DND-41 (cell line): Measurements from ENCODE around the gene BCAS3.
"Not testable (repeated sequence)": the region's sequence is repeated elsewhere in the genome, so short reads cannot be mapped to it uniquely, and the experiment has no call there.

Experiments
- ATAC-seq: fragments of 200-7000 bp; cut with Tn5 transposase; 3 replicates; pipeline ENCODE4 v1.9.1; 2021; ENCODE audit warnings: low read depth; ENCODE audit not compliant: insufficient read depth
- DNase-seq: peaks from one replicate; pipeline ENCODE4 v3.0.0-alpha.2; 2020
- H2AFZ ChIP-seq: 2 replicates; pipeline ENCODE4 v1.6.0; 2012; ENCODE audit warnings: low read depth, low read length
- H3K27ac ChIP-seq: 2 replicates; pipeline ENCODE4 v1.5.1; 2012; ENCODE audit warnings: low read length, inconsistent platforms
- H3K27me3 ChIP-seq: fragments of 200-600 bp; sonication (generic); 2 replicates; pipeline ENCODE4 v1.6.0; 2012; ENCODE audit warnings: low read length, mild to moderate bottlenecking, inconsistent platforms; ENCODE audit not compliant: insufficient read depth, poor library complexity
- H3K36me3 ChIP-seq: 2 replicates; pipeline ENCODE4 v1.5.1; 2012; ENCODE audit warnings: low read length, inconsistent platforms; ENCODE audit not compliant: insufficient read depth
- H3K4me1 ChIP-seq: 2 replicates; pipeline ENCODE4 v1.5.1; 2012; ENCODE audit warnings: mild to moderate bottlenecking, low read length; ENCODE audit not compliant: insufficient read depth
- H3K4me2 ChIP-seq: 2 replicates; pipeline ENCODE4 v1.6.0; 2012; ENCODE audit warnings: mild to moderate bottlenecking, moderate library complexity, low read length, inconsistent platforms; ENCODE audit not compliant: insufficient read depth
- H3K4me3 ChIP-seq, 2 experiments: fragments of 200-600 bp in 1 of 2; shearing (Covaris generic) in 1 of 2; 2 replicates each; pipeline ENCODE4 v1.5.1; 2012 to 2016; ENCODE audit warnings: inconsistent platforms in 2 of 2, low read length in 2 of 2, mild to moderate bottlenecking in 2 of 2, low read depth in 1 of 2, moderate library complexity in 1 of 2
- H3K79me2 ChIP-seq: 2 replicates; pipeline ENCODE4 v1.6.0; 2012; ENCODE audit warnings: low read length, inconsistent platforms; ENCODE audit not compliant: insufficient read depth
- H3K9ac ChIP-seq: 2 replicates; pipeline ENCODE4 v1.6.0; 2012; ENCODE audit warnings: low read depth, mild to moderate bottlenecking, inconsistent platforms, low read length, moderate library complexity
- H3K9me3 ChIP-seq: 2 replicates; pipeline ENCODE4 v1.5.1; 2012; ENCODE audit warnings: low read length, moderate library complexity, mild to moderate bottlenecking, inconsistent platforms; ENCODE audit not compliant: insufficient read depth, severe bottlenecking
- H4K20me1 ChIP-seq: 2 replicates; pipeline ENCODE4 v1.6.0; 2012; ENCODE audit warnings: low read length; ENCODE audit not compliant: insufficient read depth
- CTCF ChIP-seq: IDR thresholded peaks from 2 replicates; pipeline ENCODE4 v1.5.1; 2012; ENCODE audit warnings: borderline replicate concordance, low read length, moderate library complexity, mild to moderate bottlenecking; ENCODE audit not compliant: poor library complexity, severe bottlenecking; ENCODE audit errors: extremely low read depth
- EZH2 ChIP-seq: IDR thresholded peaks from 3 replicates; pipeline ENCODE4 v1.6.1; 2012; ENCODE audit warnings: borderline replicate concordance, low read depth, mild to moderate bottlenecking, moderate library complexity, low read length, inconsistent platforms; ENCODE audit not compliant: severe bottlenecking

The BCAS3 gene

GRCh38 chr17:60659156-60659555, 18.5 kb upstream of the BCAS3 start:
- H3K36me3 ChIP-seq: peaks cover 45% of the 10 kb centered on the region
- no peaks in the 10 kb centered on the region for H3K4me1 ChIP-seq
- H3K4me3 ChIP-seq: no peak overlapping the region
- H3K79me2 ChIP-seq: no peaks in the 10 kb centered on the region
- no peak for DNase-seq
- no peak overlapping the region for H3K27ac ChIP-seq
- H2AFZ ChIP-seq: no peak overlapping the region
- no peaks in the 10 kb centered on the region for H3K27me3 ChIP-seq
- no peak for ATAC-seq
- no peak for TF ChIP-seq CTCF
- no peak for TF ChIP-seq EZH2
- no peak overlapping the region for H3K9ac ChIP-seq
- no peak overlapping the region for H3K4me2 ChIP-seq
- no peaks in the 10 kb centered on the region; the same call in 1 of the 2 replicates for H4K20me1 ChIP-seq
- H3K9me3 ChIP-seq: no peaks in the 10 kb centered on the region

GRCh38 chr17:60661489-60661888, 16.2 kb upstream of the BCAS3 start:
- Histone ChIP-seq H3K36me3 (peaks cover 53% of the 10 kb centered on the region), H3K4me1 (no peaks in the 10 kb centered on the region)
- TF ChIP-seq CTCF: no peak
- no peak for TF ChIP-seq EZH2

GRCh38 chr17:60664022-60664421, 13.6 kb upstream of the BCAS3 start:
- no peak overlapping the region for H3K9ac ChIP-seq
- H3K27me3 ChIP-seq: no peaks in the 10 kb centered on the region
- TF ChIP-seq EZH2: no peak
- TF ChIP-seq CTCF: no peak
- ATAC-seq (no peak), DNase-seq (no peak)
- no peaks in the 10 kb centered on the region; the same call in 1 of the 2 replicates for H4K20me1 ChIP-seq
- no peak overlapping the region for H3K4me3 ChIP-seq
- no peak overlapping the region for H2AFZ ChIP-seq
- no peaks in the 10 kb centered on the region for H3K79me2 ChIP-seq
- peaks cover 33% of the 10 kb centered on the region for H3K36me3 ChIP-seq
- H3K4me1 ChIP-seq: no peaks in the 10 kb centered on the region
- H3K9me3 ChIP-seq: no peaks in the 10 kb centered on the region
- H3K4me2 ChIP-seq: no peak overlapping the region
- no peak overlapping the region for H3K27ac ChIP-seq

More at GRCh38 chr17:60661489-60661888, 16.2 kb upstream of the BCAS3 start:
- Histone ChIP-seq H3K9ac (no peak overlapping the region), H3K9me3 (no peaks in the 10 kb centered on the region), H3K79me2 (no peaks in the 10 kb centered on the region), H3K27ac (no peak overlapping the region), H2AFZ (no peak overlapping the region), H4K20me1 (no peaks in the 10 kb centered on the region; the same call in 1 of the 2 replicates), H3K4me2 (no peak overlapping the region), H3K27me3 (no peaks in the 10 kb centered on the region), H3K4me3 (no peak overlapping the region)
- no peak for ATAC-seq
- DNase-seq: no peak

GRCh38 chr17:60665602-60666001, 12.0 kb upstream of the BCAS3 start:
- H3K4me2 ChIP-seq: no peak overlapping the region
- H3K4me1 ChIP-seq: no peaks in the 10 kb centered on the region
- no peaks in the 10 kb centered on the region for H3K27me3 ChIP-seq
- H3K4me3 ChIP-seq: no peak overlapping the region
- H3K9me3 ChIP-seq: no peaks in the 10 kb centered on the region
- peaks cover 29% of the 10 kb centered on the region for H3K36me3 ChIP-seq
- no peak for DNase-seq
- H3K9ac ChIP-seq: no peak overlapping the region
- no peak overlapping the region for H3K27ac ChIP-seq
- H3K79me2 ChIP-seq: no peaks in the 10 kb centered on the region
- no peak overlapping the region for H2AFZ ChIP-seq
- TF ChIP-seq EZH2 (no peak), CTCF (no peak)
- no peaks in the 10 kb centered on the region; the same call in 1 of the 2 replicates for H4K20me1 ChIP-seq
- no peak for ATAC-seq

- H3K9ac ChIP-seq: not testable (repeated sequence)
Measured at GRCh38 chr17:60668741-60669140, 8.9 kb upstream of the BCAS3 start.

More at GRCh38 chr17:60668741-60669140, 8.9 kb upstream of the BCAS3 start:
- H3K36me3 ChIP-seq: peaks cover 12% of the 10 kb centered on the region; the same call in 1 of the 2 replicates
- not testable (repeated sequence) for H3K27me3 ChIP-seq, H3K4me1 ChIP-seq, DNase-seq, H3K79me2 ChIP-seq, ATAC-seq, H2AFZ ChIP-seq, H3K4me2 ChIP-seq, H3K4me3 ChIP-seq, H3K9me3 ChIP-seq, H4K20me1 ChIP-seq, H3K27ac ChIP-seq
